Measurements from ENCODE around the gene SSUH2.
A peak's percentile ranks its signal among the peaks of the same experiment; 100 is the strongest.

SSUH2 gene

GRCh38 chr3:8618950-8619349, 25.6 kb downstream of the SSUH2 start:
- TF ChIP-seq CTCF (IDR thresholded peaks at IDR 0.05; ENCODE audit: control insufficient read depth, extremely low read depth, insufficient read depth) = no peak
- H3K4me3 ChIP-seq (ENCODE audit: low read depth, low read length) = no peak overlapping the region
- DNase-seq (ENCODE audit: low read depth) = no peak

DNA sequence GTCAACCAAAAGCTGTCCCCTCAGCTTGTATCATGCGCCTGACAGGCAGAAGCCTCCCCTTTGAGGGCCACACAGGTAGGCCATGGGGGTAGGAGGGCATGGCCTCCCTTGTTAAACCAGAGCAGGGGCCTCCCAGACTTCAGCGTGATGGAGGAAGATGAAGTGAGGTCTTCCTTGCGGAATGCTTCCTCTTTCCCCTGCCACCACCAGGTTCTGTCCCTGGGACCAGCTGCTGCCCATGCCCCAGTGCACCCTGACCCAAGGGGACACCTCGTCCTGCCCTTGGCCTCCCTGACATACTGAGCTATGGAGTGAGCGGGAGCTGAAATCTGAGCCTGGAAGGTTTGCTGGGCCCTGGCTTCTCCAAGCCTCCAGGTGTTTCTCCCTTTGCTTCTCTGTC, 26.7 kb downstream of the SSUH2 start:
- no peak for DNase-seq (ENCODE audit: low read depth)
- TF ChIP-seq CTCF (IDR thresholded peaks at IDR 0.05; ENCODE audit: control insufficient read depth, extremely low read depth, insufficient read depth) = no peak
- H3K4me3 ChIP-seq (ENCODE audit: low read depth, low read length) = no peak overlapping the region

GRCh38 chr3:8610951-8611350, 33.6 kb downstream of the SSUH2 start:
- no peak overlapping the region for H3K4me3 ChIP-seq (ENCODE audit: low read depth, low read length)
- TF ChIP-seq CTCF (IDR thresholded peaks at IDR 0.05; ENCODE audit: control insufficient read depth, extremely low read depth, insufficient read depth) = no peak
- no peak for DNase-seq (ENCODE audit: low read depth)

DNA sequence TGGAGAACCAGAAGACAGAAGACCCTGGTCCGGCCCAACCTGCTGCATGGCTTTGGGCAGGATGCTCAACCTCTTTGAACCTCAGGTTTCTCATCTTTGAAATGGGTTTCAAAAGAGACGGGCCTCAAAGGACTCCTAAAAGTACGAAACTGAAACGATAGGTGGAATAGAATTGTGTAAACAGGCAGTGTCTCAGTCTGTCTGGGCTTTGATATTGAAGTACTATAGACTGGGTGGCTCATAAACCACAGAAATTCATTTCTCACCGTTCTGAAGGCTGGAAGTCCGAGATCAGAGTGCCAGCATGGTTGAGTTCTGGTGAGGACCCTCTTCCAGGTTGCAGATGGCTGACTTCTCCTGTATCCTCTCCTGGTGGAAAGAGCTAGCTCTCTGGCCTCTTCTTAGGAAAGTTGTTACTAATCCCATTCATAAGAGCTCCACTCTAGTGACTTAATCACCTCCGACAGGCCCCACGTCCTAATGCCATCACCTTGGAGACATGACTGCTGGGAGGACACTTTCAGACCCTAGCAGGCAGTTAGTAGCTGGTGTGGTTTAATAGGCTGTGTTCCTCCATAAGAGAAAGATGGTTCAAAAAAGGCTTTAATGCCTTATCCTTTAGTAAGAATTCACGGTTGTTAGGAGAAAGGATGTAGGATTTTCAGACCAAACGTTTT, 35.7 kb downstream of the SSUH2 start:
- H3K4me3 ChIP-seq (ENCODE audit: low read depth, low read length) = no peak overlapping the region
- TF ChIP-seq CTCF (IDR thresholded peaks at IDR 0.05; ENCODE audit: control insufficient read depth, extremely low read depth, insufficient read depth) = no peak
- DNase-seq (ENCODE audit: low read depth) = no peak

DNA sequence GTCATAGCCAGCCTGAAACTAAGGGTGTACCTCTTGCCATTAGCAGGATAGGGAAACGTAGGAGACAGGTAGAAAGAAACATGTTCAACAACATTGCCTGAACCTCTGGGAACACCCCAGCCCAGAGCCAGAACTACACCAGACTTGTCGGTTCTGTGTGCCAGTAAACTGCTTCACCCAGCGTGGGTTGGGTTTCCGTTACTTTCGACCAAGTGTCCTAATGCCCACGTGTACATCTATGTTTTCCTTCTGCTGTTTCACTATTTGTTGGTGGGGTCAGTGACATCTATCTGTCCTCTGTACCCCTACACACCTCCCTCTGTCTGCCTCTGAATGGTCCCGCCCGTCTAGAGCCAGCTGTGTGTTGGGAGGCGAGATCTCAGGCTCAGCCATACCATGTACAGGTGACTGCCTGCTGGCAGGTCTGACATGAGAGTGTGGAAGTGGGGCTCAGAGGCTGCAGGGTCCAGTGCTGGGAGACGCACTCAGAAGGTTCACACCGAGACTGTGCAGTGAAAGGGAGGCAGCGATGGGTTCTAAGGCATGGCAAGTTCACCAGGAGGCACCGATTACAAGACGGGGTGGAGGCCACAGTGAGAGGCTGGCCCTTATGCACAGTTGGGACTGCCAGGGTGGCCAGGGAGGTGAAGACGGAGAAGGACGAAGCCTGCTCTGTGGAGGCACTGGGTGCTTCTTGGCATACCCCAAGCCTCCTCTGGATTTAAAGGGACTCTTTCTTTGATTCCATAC, 36.4 kb downstream of the SSUH2 start:
- TF ChIP-seq CTCF (IDR thresholded peaks at IDR 0.05; ENCODE audit: control insufficient read depth, extremely low read depth, insufficient read depth) = no peak
- no peak for DNase-seq (ENCODE audit: low read depth)
- H3K4me3 ChIP-seq (ENCODE audit: low read depth, low read length) = no peak overlapping the region

GRCh38 chr3:8607234-8608040, 37.2 kb downstream of the SSUH2 start:
- DNase-seq (ENCODE audit: low read depth) = peak; percentile 43
- peak; percentile 88 for TF ChIP-seq CTCF (IDR thresholded peaks at IDR 0.05; ENCODE audit: control insufficient read depth, extremely low read depth, insufficient read depth)
- H3K4me3 ChIP-seq (ENCODE audit: low read depth, low read length) = no peak overlapping the region
